Pancreas (tissue), 10 donors: ENCODE results near the gene GRK4. TPM values are rescaled to one million over a fixed set of nuclear protein-coding genes. Genes with fewer than 3 reads are reported as not detected.
A peak's percentile ranks its signal among the peaks of the same experiment; 100 is the strongest.
"Not testable (repeated sequence)": the region's sequence is repeated elsewhere in the genome, so short reads cannot be mapped to it uniquely, and the experiment has no call there.

Experiments
- ATAC-seq, 4 donors: fragments of 200-7000 bp; cut with Tn5 transposase; one replicate each; pipeline versions ENCODE4 v1.8.0 to v1.9.1; 2020; ENCODE audit warnings: mild to moderate bottlenecking in 4 of 4, moderate library complexity in 4 of 4
- DNase-seq, 6 donors: peaks; one replicate each; pipeline ENCODE4 v3.0.0-alpha.2; 2020
- FAIRE-seq: peaks from 2 replicates; lab custom pipeline; 2012; peaks lifted over from hg19 to GRCh38; lab: Jason Lieb, UNC
- H3K27ac ChIP-seq, 4 donors: fragments of 200-600 bp; sonication (generic); 1 replicate in 3 of 4; 2 replicates in 1 of 4; pipeline versions ENCODE4 v1.5.0 to v1.8.0; 2020
- H3K27me3 ChIP-seq, 4 donors: fragments of 200-600 bp; one replicate each; pipeline ENCODE4 v1.8.0; 2021
- H3K36me3 ChIP-seq, 3 donors: fragments of 200-600 bp; sonication (generic) in 1 of 3; one replicate each; pipeline versions ENCODE4 v1.5.0 to v1.8.0; 2020 to 2021
- H3K4me1 ChIP-seq, 3 donors: fragments of 200-600 bp; one replicate each; pipeline ENCODE4 v1.8.0; 2021
- H3K4me3 ChIP-seq, 4 donors: fragments of 200-600 bp; sonication (generic) in 2 of 4; one replicate each; pipeline versions ENCODE4 v1.5.0 to v1.8.0; 2020 to 2021
- H3K9me3 ChIP-seq, 4 donors: fragments of 200-600 bp; one replicate each; pipeline ENCODE4 v1.8.0; 2021
- CTCF ChIP-seq, 4 donors: fragments of 200-600 bp; sonication (generic) in 3 of 4; IDR thresholded peaks; one replicate each; pipeline versions ENCODE4 v1.5.0 to v1.8.0; 2021; ENCODE audit warnings: antibody characterized with exemption in 4 of 4
- WGBS, 2 donors: extraction: QIAGEN DNeasy Blood & Tissue Kit; methylation state at CpG; one replicate each; pipeline ENCODE4 v1.1.7; 2013; 5-methylcytosine and 5-hydroxymethylcytosine counted together
- intact Hi-C, 3 donors: fragments of 100-400 bp; cut with DNase I; formaldehyde crosslinking; loops; one replicate each; pipeline versions ENCODE4 v1.11.1 to v1.14.2; 2022
- polyA plus RNA-seq, 2 donors: library from polyadenylated mRNA; stranded (reverse); fragments of 200-250 nt; gene quantifications; one replicate each; pipeline ENCODE4 v1.2.3, GENCODE V29; 2013
- total RNA-seq, 6 donors: library from RNA; stranded (reverse); fragmentation: NEBNext Ultra II Directional in 4 of 6; extraction: Animal tissue kit (Norgen Biotek cat#: 25700) in 4 of 6; gene quantifications; one replicate each; pipeline versions ENCODE4 v1.2.1 to v1.2.4, GENCODE V29; 2021 to 2023
- donor health status: healthy with polysubstance abuse.
- donor health status: DM: no; HTN: no; CAD: no; lungs with moderate emphysema.
- donor health status: DM: no; HTN: no; CAD: no.
- donor health status: control.
- donor health status: control.
- donor health status: Bipolar disorder and iron deficiency.
- donor health status: DM: yes; HTN: yes; CAD: no.
- donor health status: DM: no; HTN: no; CAD: no.
- donor health status: DM: no; HTN: no; CAD: no.
- donor health status: DM: yes; HTN: yes; CAD: no.

Gene GRK4
- total and polyA plus RNA-seq, 8 donors = 4.6 to 9.7 (median 5.7) TPM

DNA sequence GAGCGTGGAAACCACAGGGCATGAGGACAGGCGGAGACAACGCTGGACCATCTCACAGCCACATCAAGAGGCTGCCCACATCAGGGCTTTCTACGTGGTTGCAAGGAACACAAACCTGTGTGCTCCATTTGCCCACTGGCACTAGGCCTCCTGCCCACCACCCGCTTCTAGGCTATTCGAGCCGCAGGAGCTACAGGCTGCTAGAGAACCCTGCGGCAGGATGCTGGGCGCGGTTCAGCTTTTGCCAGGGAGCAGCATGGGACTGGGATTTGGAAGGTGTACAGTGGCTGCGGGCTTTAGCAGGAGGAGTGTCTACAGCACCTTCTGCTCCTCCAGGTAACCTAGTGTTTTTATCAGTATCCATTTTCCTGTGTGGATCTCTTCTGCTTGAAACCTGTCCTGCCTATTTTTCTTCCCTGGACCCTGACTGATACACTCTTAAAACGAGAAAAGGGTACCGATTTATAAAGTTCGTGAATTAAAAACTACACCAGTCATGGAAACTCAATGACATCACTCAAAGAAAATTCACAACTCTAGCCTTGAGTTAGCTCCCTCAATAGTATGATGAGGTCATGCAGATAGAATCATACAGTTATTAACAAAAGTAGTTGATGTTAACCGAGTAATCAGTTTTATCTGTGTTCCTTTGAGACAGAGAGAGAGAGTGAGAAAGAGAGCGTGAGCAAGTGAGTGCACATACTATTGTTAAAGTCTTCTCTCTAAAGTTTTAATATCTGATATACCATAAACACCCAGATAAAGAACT, 13.0 kb upstream of the GRK4 start:
- Histone ChIP-seq H3K36me3 (peaks cover 5 to 79% (median 50%) of the 10 kb centered on the region in 3 donors), H3K27ac (no peak overlapping the region), H3K4me3 (no peak overlapping the region), H3K4me1 (no peaks in the 10 kb centered on the region), H3K9me3 (no peaks in the 10 kb centered on the region), H3K27me3 (no peaks in the 10 kb centered on the region)
- ATAC-seq (no peak), DNase-seq (peak in 2 of 6 donors; percentile 17 to 36), FAIRE-seq (no peak)
- 93 to 94% methylated on average over 16 of the region's 16 CpGs for WGBS, 2 donors
- TF ChIP-seq CTCF (IDR thresholded peaks at IDR 0.05) = no peak
- intact Hi-C loops = no loop called here

DNA sequence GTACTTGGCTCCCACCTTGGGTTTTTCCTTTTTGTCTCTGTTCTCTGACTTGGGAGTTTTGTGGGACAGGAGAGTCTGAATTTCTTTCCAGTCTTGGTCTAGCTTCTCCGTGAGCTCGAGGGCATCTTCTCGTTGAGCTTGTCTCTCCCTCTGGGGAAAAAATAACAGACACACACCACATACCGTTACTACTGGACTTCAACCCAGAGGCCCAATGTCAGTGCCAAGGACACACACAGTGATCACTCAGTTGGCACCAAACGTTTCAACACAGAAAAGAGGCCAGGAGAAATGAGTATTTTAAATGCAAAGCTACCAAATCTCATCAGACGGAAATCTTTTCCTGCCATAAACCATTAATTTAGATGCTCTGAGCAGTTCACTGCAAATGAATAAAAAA, 9.9 kb upstream of the GRK4 start:
- 61 to 74% methylated on average over 6 of the region's 6 CpGs for WGBS, 2 donors
- no peak for TF ChIP-seq CTCF (IDR thresholded peaks at IDR 0.05)
- no peak overlapping the region for H3K27ac ChIP-seq
- FAIRE-seq (no peak), ATAC-seq (no peak), DNase-seq (no peak)
- no peaks in the 10 kb centered on the region for H3K9me3 ChIP-seq
- H3K4me1 ChIP-seq = no peaks in the 10 kb centered on the region
- no peaks in the 10 kb centered on the region for H3K27me3 ChIP-seq
- no peak overlapping the region for H3K4me3 ChIP-seq
- H3K36me3 ChIP-seq = peaks cover 4 to 70% (median 36%) of the 10 kb centered on the region in 3 donors
- intact Hi-C loops = no loop called here

GRCh38 chr4:2954358-2955185, 8.8 kb upstream of the GRK4 start:
- DNase-seq (peak in 1 of 6 donors; percentile 29), FAIRE-seq (no peak), ATAC-seq (peak in 2 of 4 donors; percentile 9 to 19)
- peaks cover 4 to 60% (median 31%) of the 10 kb centered on the region in 3 donors for H3K36me3 ChIP-seq
- no peaks in the 10 kb centered on the region for H3K27me3 ChIP-seq
- intact Hi-C loops = no loop called here
- no peak for TF ChIP-seq CTCF (IDR thresholded peaks at IDR 0.05)
- no peaks in the 10 kb centered on the region for H3K9me3 ChIP-seq
- no peak overlapping the region for H3K27ac ChIP-seq
- H3K4me1 ChIP-seq = no peaks in the 10 kb centered on the region
- no peak overlapping the region for H3K4me3 ChIP-seq
- WGBS, 2 donors = 91 to 95% methylated on average over 30 to 33 of the region's 33 CpGs

GRCh38 chr4:2955186-2956044, 8.0 kb upstream of the GRK4 start:
- H3K27me3 ChIP-seq, ATAC-seq, H3K4me1 ChIP-seq, H3K4me3 ChIP-seq, FAIRE-seq, H3K27ac ChIP-seq, H3K9me3 ChIP-seq, intact Hi-C loops: not testable (repeated sequence)
- DNase-seq = peak in 1 of 6 donors; percentile 25
- 97 to 98% methylated on average over 27 to 43 of the region's 44 CpGs for WGBS, 2 donors
- peaks cover 4 to 51% (median 31%) of the 10 kb centered on the region in 3 donors for H3K36me3 ChIP-seq

DNA sequence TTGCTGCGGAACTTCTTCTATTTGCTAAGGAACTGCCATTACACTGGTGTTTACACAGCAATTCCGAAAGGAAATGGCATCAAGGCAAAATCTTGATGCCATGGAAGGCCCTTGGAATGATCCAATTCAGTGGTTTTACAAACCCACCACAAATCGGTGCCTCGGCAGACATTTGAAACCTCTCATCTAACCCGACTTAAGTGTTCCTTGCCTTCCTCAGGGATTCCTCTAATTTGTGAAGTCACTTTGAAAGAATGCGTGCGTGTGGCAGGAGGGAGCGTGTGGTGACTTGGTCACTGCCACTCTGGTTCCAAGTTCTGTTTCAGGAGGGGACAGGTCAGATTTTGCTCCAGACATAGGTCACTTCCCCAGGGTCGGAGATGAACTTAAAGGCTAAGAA, 4.9 kb upstream of the GRK4 start:
- FAIRE-seq = no peak
- no peak for TF ChIP-seq CTCF (IDR thresholded peaks at IDR 0.05)
- WGBS, 2 donors = 75 to 82% methylated on average over 9 of the region's 9 CpGs

GRCh38 chr4:2960450-2960849, 2.9 kb upstream of the GRK4 start:
- Histone ChIP-seq H3K4me1 (peaks cover 0 to 11% (median 5%) of the 10 kb centered on the region in 3 donors), H3K36me3 (peaks cover 4 to 19% (median 8%) of the 10 kb centered on the region in 3 donors)
- 91 to 97% methylated on average over 4 of the region's 4 CpGs for WGBS, 2 donors
- H3K9me3 ChIP-seq, H3K4me3 ChIP-seq, H3K27ac ChIP-seq, intact Hi-C loops, DNase-seq, H3K27me3 ChIP-seq, ATAC-seq: not testable (repeated sequence)
- FAIRE-seq = peak; percentile 100

More for the DNA sequence above, 4.9 kb upstream of the GRK4 start:
- ATAC-seq (no peak), DNase-seq (no peak)
- peaks cover 4 to 22% (median 17%) of the 10 kb centered on the region in 3 donors for H3K36me3 ChIP-seq
- H3K27ac ChIP-seq = no peak overlapping the region
- intact Hi-C loops = no loop called here
- no peak overlapping the region for H3K4me3 ChIP-seq
- H3K27me3 ChIP-seq = no peaks in the 10 kb centered on the region
- H3K4me1 ChIP-seq = peaks cover 0 to 8% (median 5%) of the 10 kb centered on the region in 3 donors
- H3K9me3 ChIP-seq = no peaks in the 10 kb centered on the region
